HG02571 (cell line): ENCODE results near the gene MRPS16.
"Not testable (repeated sequence)": the region's sequence is repeated elsewhere in the genome, so short reads cannot be mapped to it uniquely, and the experiment has no call there.

Experiments used
- ATAC-seq: cut with Tn5 transposase; IDR thresholded peaks from one replicate; pipeline ENCODE4 v1.9.1; 2021; ENCODE audit warnings: mild to moderate bottlenecking, moderate library complexity; ENCODE audit not compliant: unreplicated experiment

Gene MRPS16

GRCh38 chr10:73252445-73253224 is at the start of gene MRPS16:
TSS of gene MRPS16 (minus strand) at chr10:73252644. CDS start at chr10:73252482, 162 bp downstream.
- peak; percentile 78 for ATAC-seq

- ATAC-seq, result no peak
These were observed 44.5 kb upstream of the MRPS16 start for GRCh38 chr10:73296946-73297345.

- no peak for ATAC-seq
These were observed 41.0 kb upstream of the MRPS16 start for GRCh38 chr10:73293461-73293860.

DNA sequence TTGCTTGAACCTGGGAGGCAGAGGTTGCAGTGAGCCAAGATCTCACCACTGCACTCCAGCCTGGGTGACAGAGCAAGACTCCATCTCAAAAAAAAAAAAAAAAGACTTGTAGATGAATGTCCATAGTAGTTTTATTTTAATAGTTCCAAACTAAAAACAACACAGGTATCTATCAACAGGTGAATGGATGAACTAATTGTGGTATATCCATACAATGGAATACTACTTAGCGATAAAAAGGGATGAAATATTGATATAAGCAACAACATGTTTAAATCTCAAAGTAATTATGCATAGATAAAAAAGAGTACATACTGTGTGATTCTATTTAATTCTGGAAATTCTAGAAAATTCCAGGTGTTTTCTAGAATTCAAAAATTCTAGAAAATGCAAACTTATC is 37.5 kb upstream of the MRPS16 start:
- ATAC-seq, result no peak

- ATAC-seq, result no peak
These were observed 35.0 kb upstream of the MRPS16 start for GRCh38 chr10:73287441-73287840.

- no peak for ATAC-seq
These were observed 28.7 kb upstream of the MRPS16 start for GRCh38 chr10:73281097-73281496.

- no peak for ATAC-seq
These were observed 12.0 kb upstream of the MRPS16 start for GRCh38 chr10:73264423-73264822.

DNA sequence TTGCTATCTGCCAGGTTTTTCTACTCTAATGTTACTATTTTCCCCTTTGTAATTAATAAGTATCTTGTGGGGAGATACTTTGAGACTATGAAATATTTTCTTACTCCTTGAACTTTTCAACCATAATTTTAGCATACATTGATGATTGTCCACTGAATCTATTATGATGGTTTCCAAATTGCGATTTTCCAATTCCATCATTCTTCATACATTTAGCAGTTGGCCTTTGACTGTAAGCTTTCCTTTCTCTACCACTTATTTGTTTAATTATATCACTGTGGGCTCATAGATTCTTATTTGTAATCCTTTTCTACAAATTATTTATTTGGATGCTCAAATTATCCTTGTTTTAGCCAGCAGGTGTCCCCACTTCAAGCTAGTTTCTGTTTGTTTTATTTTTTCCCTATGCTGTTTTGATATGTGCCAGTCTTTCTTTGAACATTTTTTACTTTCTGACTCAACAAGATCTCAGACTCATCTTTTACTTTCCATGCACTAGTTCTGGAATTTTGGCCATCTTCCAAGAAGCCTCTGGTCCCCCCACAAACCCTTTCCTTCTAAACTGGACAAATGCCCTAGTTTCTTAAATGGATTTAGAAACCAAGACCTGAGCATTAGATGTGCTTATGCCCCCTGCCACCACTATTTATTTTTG is 11.4 kb upstream of the MRPS16 start:
- no peak for ATAC-seq

DNA sequence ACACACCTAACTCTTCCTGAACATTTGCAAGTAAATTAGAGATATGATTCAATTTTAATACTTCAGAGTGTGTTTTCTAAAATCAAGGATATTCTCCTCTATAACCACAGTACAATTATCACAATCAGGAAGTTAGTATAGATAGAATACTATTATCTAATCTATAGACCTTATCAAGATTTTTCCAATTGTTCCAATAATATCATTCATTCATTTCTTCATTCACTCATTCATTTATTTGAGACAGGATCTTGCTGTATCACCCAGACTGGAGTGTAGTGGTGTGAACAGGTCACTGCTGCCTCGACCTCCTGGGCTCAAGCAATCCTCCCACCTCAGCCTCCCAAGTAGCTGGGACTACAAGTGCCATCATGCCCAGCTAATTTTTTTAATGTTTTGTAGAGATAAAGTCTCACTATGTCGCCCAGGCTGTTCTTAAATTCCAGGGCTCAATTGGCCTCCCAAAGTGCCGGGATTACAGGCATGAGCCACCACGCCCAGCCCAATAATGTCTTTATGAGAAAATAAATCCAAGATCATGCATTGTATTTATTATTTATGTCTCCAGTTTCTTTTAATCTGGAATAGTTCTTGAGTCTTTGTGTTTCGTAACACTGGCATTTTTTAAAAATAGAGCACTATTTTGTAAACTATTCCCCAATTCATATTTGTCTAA is 10.6 kb upstream of the MRPS16 start:
- no peak for ATAC-seq

- no peak for ATAC-seq
These were observed 9.8 kb upstream of the MRPS16 start for GRCh38 chr10:73262105-73262730.

GRCh38 chr10:73261362-73261995 is 9.0 kb upstream of the MRPS16 start:
- no peak for ATAC-seq

GRCh38 chr10:73258612-73259011 is 6.2 kb upstream of the MRPS16 start:
- not testable (repeated sequence) for ATAC-seq

DNA sequence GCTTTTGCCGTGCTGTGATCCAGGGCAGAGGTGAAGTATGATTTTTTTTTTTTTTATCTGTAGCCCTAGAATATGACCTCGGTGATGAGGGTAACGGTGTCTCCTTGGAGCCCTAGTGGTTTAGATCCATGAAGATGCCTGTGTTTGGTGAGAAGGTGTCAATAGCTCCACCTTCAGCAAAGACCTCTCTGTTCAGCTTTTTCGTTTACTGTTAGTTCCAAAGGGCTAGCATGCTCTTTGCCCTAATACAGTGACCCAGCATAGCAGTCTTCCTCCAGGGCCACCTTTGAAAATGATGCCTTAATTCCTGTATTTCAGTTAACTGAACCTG is 746 bp upstream of the MRPS16 start:
- ATAC-seq, result no peak

DNA sequence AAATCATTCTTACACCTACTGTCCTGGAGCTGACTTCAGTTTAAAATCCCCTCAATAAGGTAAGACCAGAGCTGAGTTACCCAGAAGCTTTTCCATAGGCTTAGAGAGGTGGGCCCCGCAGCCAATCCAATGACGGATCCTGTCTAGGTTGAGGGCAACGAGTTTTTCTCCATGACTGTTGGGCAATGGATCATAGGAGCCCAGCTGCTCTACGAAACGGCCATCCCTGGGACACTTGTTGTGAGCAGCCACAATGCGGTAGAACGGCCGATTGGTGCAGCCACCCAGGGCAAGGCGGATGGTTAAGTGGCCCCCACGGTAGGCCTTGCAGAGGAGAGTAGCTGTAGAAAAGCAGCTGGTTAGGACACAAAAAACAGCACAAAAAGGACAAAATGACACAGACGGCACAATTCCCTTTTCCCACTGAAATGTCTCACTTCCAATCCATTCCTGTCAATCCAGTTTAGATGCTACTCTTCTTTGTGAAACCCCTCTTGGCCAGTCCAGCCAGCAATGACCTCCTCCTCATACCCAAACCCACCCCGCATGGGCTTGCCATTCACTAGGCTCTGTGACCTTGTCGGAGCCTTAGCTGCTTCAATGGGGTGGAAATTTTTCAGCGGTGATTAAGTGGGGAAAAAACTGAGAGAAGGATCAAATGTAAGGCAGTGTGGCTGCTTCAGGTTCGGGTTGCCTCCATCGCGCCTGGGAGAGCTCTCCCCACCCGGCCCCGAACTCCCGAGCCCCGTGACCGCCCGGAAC is 580 bp downstream of the MRPS16 start:
- peak; percentile 40 for ATAC-seq

GRCh38 chr10:73248259-73248724 is 4.2 kb downstream of the MRPS16 start:
- no peak for ATAC-seq

GRCh38 chr10:73247509-73248258 is 4.8 kb downstream of the MRPS16 start:
- ATAC-seq, result no peak

DNA sequence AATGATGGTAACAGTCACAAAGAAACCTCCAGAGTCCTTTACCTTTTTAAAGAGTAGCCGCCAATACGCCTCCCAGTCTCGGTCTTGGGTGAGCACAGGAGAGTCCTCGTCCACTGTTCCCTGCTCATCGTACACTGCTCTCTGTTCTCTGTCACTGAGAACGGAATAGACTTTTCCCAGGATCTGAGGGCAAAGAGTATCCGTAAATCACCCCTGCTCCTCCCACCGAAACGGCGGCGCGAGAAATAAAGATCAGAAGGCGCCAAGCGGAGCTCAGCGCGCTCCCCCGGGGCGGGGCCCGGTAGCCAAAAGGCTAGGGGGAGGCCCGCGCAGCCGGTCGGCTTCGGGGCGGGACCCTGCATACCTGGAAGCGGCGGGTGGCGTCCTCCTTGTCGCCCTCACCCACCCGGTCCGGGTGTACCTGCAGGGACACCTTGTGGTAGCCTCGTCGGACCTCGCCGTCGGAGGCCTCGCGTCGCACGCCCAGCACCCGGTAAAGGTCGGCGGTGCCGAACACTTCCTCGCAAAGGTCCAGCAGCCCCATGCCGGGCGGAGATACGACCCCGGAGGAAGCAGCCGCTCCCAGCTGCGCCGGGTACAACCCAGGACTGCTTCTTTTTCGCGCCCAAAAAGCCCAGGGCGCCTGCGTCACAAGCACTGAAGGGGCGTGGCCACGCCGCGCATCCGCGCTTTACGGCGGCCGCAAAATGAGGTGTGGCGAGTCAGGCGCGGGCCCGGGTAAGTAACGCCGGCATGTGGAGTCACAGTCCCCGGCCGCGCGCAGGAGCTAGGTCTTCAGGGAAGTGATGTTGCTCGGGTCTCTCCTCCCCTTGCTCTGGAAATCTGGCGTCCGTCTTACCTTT is 5.6 kb downstream of the MRPS16 start, which contains the start of gene DNAJC9:
Gene DNAJC9, minus strand, starts transcription at position 610 of the 863 bp plus-strand sequence. Its CDS starts 66 bp downstream, at position 544.
- ATAC-seq, result peak; percentile 81

- ATAC-seq, result no peak
These were observed 6.2 kb downstream of the MRPS16 start for GRCh38 chr10:73246322-73246645.
